ENCODE data around the gene SH2D6.
"Not testable (repeated sequence)": the region's sequence is repeated elsewhere in the genome, so short reads cannot be mapped to it uniquely, and the experiment has no call there.

The SH2D6 gene

DNA sequence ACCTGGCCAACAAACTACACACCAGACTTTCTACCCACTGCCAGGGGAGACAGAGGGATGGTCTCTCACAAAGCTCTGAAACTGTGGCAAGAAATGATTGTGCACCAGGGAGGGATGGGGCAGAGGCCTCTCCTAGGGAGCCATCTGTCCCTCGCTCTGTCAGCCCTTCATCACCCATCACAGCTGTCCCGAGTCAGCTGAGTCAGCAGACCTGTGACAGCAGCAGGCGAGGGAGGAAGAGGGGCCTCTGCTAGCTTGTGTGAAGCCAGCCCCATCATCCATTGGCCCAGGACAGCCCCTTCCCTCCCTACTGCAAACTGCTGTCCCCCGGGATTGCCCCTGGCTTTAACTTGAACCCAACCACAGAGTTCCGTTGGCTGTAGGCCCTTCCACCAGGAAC, 5.0 kb downstream of the SH2D6 start:
- DNase-seq, result no peak

DNA sequence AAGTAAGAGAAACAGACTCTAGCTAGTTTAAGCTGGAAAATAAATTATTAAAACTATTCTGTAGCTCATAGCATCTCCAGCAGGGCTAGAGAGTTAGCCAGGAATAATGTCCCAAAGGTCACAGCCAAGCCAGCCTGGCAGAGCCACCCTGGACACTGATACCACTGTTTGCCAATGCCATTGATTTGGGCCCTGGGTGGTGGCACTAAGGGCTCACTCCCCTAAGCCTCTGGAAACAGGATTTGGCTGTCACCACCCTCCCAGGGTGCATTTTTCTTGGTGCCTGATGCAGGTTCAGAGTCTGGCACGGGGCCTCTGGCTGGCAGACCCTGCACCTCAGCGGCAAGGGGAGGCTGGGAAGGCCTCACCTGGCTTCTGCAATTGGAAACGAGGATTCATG, 7.1 kb downstream of the SH2D6 start:
- DNase-seq, result no peak

DNA sequence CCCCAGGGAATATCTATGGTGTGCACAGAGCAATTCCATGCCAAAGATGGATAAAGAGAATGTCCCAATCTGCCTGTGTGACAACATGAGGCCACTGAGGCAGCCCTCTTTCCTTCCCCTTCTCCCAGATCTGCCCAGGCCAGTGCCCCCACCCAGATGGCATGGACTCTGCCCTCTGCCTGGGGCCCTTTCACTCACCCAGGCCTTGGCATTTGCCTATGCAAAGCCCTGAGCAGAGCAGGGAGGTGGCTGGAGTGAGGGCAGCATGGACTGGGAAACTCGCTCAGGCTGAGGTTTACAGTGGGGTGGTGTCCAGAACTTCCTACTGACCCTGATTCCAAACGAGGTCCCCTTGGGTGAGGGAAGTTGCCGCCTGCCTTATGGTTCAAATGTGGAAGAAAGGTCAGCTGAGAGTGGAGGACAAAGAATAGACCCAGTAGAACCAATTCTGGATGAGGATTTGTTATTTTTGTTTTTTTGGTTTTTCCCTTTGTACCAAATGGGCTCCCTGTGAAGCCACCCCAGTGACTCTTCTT, 8.9 kb downstream of the SH2D6 start:
- DNase-seq, result no peak

DNA sequence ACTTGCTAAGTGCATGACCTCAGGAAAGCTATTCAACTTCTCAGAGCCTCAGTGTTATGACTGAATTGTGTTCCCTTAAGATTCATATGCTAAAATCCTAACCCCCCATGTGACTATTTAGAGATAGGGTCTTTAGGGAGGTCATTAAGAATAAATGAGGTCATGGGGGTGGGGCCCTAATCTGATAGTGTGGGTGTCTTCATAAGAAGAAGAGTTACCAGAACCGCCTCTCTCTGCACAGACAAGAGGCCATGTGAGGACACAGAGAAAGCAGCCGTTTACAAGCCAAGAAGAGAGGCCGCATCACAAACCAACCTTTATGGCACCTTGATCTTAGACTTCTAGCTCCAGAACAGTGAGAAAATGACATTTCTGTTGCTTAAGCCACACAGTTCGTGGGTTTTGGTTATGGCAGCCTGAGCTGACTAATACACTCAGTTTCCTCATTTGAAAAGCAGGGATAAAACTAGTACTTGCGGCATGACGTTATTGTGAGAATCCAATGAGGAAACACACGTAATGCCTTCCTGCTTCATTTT, 9.9 kb downstream of the SH2D6 start:
- DNase-seq, result no peak

DNA sequence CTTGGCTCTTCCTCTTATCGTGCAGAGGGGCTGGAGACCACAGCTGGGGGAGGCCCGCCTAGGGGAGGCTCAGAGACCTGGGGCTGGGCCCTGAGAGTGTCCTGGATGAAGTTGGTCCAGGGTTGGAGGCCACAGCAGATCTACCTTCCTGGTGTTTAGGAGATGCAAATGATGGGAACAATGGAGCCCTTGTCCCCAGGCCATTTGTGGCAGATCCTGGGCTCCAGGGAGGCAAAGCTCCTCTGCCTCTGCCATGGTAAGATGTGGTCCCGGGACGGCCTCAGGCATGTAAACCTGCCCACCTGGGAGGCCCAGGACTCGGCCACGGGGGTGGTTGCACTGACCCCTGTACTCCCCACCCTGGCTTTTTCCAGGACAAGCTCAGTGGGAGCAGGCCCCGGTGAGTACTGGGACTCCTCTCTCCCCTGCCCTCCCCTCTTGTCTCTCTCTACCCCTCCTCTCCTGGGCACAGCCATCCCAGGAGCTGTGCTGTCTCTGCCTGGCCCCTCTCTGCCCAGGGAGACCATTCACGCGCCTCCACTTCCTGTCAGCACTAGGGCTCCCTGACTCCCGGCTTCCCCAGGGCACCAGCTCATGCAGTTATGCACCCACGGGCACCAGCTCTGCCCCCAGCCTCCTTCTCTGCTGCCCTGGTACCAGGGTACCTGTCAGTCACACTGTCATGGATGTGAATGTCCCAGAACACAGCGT, 10.9 kb downstream of the SH2D6 start:
- DNase-seq, result no peak

DNA sequence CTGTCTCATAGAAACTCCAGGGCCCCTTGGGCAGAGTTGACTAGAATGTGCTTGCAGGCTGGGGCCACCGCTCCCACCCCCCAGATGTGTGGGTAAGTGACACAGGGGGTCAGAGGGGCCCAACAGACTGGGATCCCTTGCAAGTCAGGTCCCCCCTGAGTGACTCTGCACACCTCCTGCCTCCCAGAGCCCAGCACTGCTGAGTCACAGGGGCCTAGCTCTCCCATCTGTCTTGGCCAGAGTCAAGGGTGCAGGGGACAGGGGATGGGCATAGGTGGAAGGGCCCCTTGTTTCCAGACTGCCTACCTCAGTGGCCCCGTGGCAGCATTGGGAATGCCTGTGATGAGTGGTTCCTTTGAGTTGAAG, 11.4 kb downstream of the SH2D6 start:
- DNase-seq, result no peak

DNA sequence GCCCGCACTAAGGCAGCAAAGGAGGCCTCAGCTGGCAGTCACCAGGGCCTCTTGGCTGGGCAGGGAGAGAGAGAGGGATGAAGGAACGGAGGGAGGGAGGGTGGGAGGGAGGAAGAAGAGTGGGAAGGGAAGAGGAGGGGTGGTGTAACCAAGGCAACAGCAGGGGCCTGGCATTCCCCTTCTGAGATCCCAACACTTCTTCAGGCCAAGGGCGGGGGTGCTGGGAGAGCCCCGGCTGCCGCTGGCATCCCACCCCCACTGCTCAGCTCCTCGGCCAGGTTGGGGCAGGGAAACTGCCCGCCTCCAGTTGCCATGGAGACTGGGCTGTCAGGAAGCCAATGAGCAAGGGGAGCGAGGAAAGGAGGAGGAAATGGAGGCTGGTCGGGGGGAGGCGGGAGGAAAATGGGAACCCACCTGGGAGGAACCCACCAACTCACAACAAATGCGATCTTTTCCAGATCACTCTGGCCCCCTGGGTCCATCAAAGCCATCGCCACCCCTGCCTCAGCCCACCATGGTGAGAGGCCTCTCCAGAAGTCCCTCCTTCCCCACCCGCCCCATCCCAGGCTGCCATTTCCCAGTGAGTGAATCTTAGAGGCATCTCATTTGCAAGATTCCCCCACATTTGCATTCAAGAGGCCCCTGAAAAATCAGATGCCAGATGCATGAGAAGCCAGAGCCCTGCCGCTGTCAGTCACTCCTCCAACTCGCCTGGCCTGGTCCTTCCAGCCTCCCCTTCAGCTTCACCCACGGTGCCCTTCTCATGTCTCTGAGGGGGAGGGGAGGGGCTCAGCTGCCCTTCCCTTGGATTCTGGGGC, 12.4 kb downstream of the SH2D6 start:
- no peak for DNase-seq

DNA sequence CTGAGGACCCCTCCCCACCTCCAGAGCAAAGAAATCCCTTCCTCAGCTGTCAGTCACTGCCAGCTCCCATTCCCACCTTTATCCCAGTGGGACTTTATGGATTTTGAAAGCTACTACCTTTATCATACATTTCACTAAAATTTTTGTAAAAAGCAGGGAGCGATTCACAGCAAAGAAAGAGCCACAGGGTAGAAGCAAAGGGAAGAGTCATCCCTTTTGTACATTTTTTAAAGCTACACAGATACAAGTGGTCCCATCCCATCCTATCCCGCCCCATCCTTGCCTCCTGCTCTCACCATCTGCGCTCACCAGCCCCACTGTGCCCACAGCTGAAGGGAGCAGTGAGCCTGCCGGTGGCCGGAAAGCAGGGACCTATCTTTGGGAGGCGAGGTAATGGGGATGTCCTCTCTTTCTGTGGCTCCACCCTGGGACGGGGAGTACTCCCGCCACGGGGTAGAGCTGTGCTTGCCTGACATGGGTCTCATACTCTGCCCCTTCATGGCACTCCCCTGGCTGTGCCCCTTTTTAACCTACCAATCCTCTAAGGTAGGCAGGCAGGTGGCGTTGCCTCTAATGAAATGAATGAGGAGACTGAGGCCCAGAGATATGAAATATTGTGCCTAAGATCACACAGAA, 13.2 kb downstream of the SH2D6 start:
- no peak for DNase-seq

DNA sequence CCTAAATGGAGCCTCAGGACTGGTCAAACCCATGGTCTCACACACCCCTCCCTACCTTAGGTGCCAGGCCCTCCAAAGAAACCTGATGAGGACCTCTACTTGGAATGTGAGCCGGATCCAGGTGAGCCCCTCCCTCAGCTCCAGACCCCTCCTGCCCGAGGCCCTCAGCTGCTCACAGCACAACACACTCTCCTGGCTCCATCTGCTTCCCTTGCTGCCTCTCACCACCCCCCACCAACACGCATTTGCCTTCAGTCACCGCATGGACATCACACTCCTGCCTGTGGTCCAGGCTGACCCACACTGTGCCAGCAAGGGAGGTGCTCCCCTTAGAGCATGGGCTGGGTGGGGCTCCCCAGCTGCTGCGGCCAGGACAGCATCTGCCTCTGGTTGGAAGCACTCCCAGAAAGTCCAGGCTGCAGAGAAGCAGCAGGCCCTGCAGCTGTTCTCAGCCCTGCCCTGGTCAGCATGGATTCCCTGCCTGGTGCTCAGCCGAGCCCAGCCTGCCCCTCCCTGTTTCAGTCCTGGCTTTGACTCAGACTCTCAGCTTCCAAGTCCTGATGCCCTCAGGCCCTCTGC, 15.1 kb downstream of the SH2D6 start:
- DNase-seq, result no peak

DNA sequence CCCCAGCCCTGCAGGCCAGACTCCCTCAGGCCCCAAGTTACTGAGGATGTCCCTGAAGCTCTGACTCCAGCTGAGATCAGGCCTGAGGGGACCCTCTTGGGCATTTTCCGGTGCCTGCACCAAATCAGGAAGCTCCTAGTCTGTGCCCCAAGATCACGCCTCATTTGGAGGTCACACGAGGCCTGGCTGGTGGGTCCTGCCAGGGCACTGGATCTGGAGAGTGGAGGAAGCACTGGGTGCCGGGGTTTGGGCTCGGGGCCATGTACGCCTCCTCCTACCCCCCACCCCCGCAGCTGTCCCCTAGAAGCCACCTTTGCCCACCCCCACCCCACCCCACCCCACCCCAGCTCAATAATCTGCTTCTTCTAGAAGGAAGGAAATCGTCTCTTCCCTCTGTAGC, 16.2 kb downstream of the SH2D6 start:
- no peak for DNase-seq

DNA sequence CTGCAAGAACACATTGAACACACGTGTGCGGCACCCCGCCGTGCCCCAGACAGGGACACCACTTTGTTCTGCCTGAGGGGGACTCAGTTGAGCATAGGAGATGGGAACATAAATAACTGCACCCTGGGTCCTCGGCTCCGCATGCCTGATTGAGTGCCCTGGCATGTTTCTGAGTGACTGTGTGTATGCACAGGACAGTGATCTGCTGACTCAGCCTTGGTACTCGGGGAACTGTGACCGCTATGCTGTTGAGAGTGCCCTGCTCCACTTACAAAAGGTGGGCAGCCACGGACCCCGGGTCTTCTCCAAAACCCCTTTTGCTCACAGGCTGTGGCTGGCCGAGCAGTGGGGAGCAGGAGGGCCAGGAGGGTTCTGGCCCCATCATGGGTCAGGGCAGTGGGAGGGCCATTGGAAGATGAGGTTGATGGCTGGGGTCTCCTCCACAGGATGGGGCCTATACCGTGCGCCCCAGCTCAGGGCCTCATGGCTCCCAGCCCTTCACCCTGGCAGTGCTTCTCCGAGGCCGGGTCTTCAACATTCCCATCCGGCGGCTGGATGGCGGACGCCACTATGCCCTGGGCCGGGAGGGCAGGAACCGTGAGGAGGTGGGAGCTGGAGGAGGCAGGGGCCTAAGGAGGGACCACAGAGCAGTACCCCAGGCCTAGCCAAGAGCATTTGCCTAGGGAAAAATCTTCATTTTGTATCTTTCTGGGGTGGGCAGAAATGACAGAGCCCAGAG, 16.9 kb downstream of the SH2D6 start:
- DNase-seq, result peak; percentile 60

DNA sequence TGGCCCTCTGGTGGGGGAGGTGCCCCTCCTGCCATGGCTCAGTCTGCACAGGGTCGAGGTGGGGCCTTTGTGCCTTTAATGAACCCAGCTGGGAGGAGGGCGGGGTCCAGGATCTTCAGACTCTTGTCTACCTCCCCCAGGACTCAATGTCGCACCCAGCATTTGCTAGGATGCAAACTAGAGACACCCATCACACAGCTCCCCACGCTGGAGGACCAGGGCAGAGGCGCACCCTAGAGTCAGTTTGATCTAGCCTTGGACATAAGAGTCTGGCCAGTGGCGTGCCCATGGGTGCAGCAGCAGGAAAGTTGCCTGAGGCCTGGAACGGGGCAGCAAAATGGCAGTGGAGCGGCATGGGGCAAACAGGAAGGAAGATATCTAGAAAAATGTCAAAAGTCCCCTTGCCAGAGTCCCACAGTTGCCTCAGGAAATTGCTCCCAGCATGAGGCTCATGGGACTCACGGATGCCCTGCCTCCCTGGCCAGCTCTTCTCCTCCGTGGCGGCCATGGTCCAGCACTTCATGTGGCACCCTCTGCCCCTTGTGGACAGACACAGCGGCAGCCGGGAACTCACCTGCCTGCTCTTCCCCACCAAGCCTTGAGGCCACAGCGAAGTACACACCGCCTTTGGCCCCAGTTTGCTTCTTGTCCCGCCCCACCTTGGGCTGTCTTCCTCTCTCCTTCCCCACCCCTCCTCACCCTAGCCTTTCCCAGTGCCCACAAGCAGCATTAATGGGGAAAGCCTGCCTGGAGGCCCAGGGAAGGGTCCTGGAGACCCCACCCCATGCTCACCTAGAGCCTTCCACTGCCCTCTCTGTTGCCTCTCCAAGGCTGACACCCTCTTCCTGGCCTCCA, 17.7 kb downstream of the SH2D6 start:
- DNase-seq, result no peak

DNA sequence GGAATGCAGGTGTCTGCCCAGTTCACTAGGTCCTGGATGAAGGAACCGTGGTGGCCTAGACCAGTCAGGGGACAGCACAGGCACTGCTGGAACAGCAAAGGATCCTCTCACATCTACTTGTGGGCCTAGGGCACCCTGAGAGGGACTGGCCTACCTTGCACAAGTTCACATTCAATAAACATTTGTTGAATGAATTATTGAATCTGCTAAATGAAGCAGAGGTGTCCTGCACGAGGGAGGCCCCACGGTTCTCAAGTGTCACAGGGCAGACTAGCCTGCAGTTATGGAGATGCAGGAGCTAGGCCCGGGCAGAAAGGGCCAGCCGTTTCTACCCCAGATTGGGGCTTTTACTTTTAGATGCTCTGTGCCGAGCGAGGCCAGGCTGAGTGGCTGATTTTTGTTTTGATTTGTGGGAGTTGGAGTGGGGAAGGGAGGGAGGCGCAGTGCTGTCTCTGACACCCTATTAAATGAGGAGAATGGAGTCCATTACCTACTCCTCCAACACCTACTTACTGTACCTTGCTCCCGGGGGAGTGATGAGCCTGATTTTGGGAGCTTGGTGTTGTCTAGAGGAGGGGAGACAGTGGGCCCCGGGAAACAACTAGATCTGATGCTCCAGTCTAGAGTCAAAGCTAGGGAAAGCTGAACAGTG, 18.4 kb downstream of the SH2D6 start:
- no peak for DNase-seq

DNA sequence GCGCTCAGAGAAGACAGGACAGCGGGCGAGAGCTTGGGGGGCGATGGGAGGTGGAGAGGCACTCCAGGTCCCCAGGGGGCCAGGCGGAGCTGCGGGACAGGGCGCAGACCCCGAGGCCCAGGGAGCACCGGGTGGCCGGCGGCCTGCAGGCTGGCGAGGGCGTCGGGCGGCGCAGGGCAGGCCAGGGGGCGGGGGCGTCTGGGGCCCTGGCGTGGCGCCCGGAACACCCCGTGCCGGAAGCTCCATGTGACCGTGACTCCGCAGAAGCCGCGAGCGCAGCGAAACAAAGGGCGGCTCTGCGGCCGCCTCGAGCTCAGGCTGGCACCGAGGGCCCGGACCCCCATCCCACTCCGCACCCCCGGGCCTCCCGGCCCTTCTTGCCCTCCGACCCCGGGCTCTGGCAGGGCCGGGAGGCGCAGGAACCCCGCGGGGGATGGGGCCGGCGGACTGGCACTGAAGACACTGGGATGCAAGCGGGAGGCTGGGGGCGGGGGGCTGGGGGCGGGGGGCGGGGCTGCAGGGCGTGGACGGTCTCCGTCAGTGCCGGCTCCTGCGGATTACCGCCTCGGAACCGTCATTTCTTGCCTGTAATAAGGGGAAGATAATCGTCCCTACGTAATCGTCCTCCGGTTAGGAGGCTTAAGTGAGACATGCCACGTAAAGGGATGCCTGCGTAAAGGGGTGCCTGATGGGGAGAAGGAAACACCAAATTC, 19.1 kb downstream of the SH2D6 start:
- peak; percentile 86 for DNase-seq

DNA sequence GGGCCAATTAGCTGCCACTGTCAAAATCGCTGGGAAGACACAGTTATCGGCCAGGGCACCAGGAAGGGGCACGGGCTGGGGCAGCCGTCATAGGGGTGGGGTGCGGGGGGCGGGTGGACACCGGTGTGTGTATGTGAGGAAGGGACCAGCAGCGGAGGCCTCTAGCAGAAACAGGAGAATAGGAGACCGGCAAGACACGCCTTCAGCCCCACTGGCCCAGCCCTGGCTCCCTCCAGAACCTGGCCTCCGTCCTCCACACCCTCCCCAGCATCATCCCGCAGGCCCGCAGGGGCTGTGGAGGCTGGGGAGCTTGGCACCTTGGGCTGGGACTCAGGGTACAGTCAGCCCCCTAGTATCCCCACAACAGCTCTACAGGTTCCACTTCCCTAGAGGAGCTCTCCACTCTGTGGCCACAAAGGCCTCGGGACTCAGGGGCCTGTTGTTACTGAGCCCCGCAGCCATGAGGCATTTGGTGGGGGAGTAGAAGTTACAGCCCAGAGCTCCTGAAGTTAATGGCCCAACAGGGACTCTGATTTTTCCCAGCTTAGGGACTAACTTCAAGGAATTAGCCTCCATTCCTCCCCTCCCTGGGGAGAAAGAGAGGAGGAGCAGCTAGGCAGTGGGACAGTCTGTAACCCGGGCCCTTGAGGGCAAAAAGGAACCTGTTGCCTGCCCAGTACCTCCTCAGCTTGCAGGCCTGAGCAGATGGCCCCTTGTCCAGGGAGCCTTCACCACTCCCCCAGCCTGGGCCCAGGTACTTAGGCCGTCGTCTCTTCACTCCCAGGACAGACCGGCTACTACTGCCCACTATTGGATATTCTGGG, 19.9 kb downstream of the SH2D6 start:
- no peak for DNase-seq

DNA sequence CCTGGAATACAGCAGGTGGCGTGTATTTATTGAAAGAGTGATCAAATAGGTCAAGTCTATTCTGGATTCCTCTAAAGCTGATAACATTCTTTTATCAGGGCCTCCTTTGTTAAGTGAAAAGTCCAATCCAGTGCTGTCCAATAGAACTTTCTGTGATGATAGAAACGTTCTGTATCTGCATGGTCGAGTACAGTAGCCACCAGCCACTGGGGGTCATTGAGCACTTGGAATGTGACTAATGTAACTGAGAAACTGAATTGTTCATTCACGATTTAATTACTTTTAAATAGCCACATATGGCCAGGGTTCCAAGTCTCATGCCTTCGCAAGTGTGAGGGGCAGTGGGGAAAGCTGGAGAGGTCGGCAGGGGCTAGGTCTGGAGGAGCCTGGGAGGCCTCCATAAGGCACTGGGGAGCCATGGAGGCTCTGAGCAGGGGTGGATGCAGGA, 20.5 kb downstream of the SH2D6 start:
- no peak for DNase-seq

DNA sequence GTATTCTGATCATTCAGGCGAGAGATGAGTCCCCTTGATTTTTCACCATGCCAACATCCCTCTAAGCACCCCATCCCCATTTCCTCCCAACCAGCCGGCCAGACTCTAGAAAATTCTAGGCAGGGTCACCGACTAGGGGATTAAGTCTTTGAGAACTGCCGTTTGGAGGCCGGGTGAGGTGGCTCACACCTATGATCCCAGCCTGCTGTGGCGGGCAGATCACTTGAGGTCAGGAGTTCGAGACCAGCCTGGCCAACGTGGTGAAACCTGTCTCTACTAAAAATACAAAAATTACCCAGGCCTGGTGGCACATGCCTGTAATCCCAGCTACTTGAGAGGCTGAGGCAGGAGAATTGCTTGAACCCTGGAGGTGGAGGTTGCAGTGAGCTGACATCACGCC, 21.1 kb downstream of the SH2D6 start:
- not testable (repeated sequence) for DNase-seq

DNA sequence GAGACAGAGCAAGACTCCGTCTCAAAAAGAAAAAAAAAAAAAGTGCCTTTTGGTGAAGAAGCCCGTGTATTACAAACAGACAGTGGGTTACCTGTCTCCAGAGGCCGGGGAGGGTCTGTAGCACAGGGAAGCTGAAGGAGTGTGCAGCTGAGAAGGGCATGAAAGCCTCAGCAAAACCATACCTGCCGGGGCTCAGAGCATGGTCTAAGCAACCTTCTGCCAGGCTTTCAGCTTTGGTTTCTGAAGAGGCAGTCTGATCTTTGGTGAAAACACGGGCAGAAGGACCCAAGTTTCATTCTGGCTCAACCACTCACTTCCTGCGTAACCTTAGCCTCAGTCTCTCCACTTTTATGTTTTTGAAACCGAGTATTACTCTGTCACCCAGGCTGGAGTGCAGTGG, 21.5 kb downstream of the SH2D6 start:
- DNase-seq, result no peak

DNA sequence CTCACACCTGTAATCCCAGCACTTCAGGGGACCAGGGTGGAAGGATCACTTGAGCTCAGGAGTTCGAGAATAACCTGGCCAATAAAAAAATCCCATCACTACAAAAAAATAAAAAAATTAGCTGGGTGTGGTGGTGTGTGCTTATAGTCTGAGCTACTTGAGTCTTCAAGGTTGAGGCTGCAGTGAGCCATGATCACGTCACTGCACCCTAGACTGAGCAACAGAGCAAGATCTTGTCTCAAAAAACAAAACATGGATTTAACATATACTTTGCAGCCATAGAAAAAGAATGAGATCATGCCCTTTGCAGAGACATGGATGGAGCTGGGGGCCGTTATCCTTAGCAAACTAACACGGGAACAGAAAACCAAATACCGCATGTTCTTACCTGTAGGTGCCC, 22.2 kb downstream of the SH2D6 start:
- no peak for DNase-seq
